GM12878 (cell line): ENCODE data around the gene CNN3. TPM values are rescaled to one million over a fixed set of nuclear protein-coding genes. Genes with fewer than 3 reads are reported as not detected.

Experiments used
- ATAC-seq: fragments of 200-7000 bp; cut with Tn5 transposase; 3 replicates; pipeline ENCODE4 v1.9.1; 2020; ENCODE audit warnings: mild to moderate bottlenecking, moderate library complexity
- BruUV-seq: library from RNA; stranded (reverse); fragments of 400-500 nt; replicated peaks from 2 replicates; lab custom pipeline; 2021; lab: Mats Ljungman, UMichigan
- CTCF ChIA-PET: fragments of 300-600 bp; sonication (Branson Sonifier 250); formaldehyde crosslinking; extraction: SDS; loops from one replicate; lab custom pipeline; 2021; ENCODE audit warnings: inconsistent platforms; lab: Yijun Ruan, JAX
- POLR2A ChIA-PET: fragments of 350-600 bp; formaldehyde crosslinking; extraction: SDS; loops from one replicate; lab custom pipeline; 2021; ENCODE audit warnings: inconsistent platforms; lab: Charles Lee
- RAD21 ChIA-PET: fragments of 300-600 bp; sonication (Branson Sonifier 250); formaldehyde crosslinking; loops from one replicate; lab custom pipeline; 2023; ENCODE audit warnings: antibody characterized with exemption; ENCODE audit not compliant: unreplicated experiment; lab: Charles Lee
- SMC1A ChIA-PET: fragments of 300-600 bp; sonication (Branson Sonifier 250); formaldehyde crosslinking; loops from one replicate; lab custom pipeline; 2023; ENCODE audit not compliant: unreplicated experiment, uncharacterized antibody; lab: Charles Lee
- DNase-seq: peaks from one replicate; pipeline ENCODE4 v3.0.0-alpha.2; 2011; ENCODE audit warnings: low read depth, low spot score
- FAIRE-seq: peaks from 3 replicates; lab custom pipeline; 2011; peaks lifted over from hg19 to GRCh38; lab: Jason Lieb, UNC
- H2AFZ ChIP-seq: 2 replicates; pipeline ENCODE4 v1.6.0; 2011; ENCODE audit warnings: low read depth, low read length, control low read depth; ENCODE audit not compliant: control insufficient read depth
- H3K27ac ChIP-seq: 2 replicates; pipeline ENCODE4 v1.5.1; 2011; ENCODE audit warnings: control low read depth; ENCODE audit not compliant: control insufficient read depth, insufficient read depth
- H3K27me3 ChIP-seq, 2 experiments: replicated peaks in 1 of 2; 2 replicates each; pipeline versions ENCODE4 v1.6.0 to v1.6.1; 2011; ENCODE audit warnings: low read length in 1 of 2; ENCODE audit not compliant: control insufficient read depth in 2 of 2, insufficient read depth in 2 of 2
- H3K36me3 ChIP-seq, 2 experiments: 2 replicates each; pipeline ENCODE4 v1.5.1; 2011; ENCODE audit warnings: low read length in 1 of 2; ENCODE audit not compliant: control insufficient read depth in 2 of 2, insufficient read depth in 2 of 2
- H3K4me1 ChIP-seq: 2 replicates; pipeline ENCODE4 v1.6.1; 2011; ENCODE audit warnings: mild to moderate bottlenecking, low read length, moderate library complexity, mixed read lengths; ENCODE audit not compliant: control insufficient read depth, insufficient read depth
- H3K4me2 ChIP-seq: 2 replicates; pipeline ENCODE4 v1.6.0; 2011; ENCODE audit warnings: control low read depth; ENCODE audit not compliant: control insufficient read depth, insufficient read depth
- H3K4me3 ChIP-seq: fragments of 200-600 bp; sonication (generic); 2 replicates; pipeline ENCODE4 v1.5.1; 2016
- H3K79me2 ChIP-seq: 2 replicates; pipeline ENCODE4 v1.6.0; 2011; ENCODE audit warnings: low read length; ENCODE audit not compliant: control insufficient read depth, insufficient read depth
- H3K9ac ChIP-seq: 2 replicates; pipeline ENCODE4 v1.8.0; 2011; ENCODE audit warnings: low read length, control low read depth, mixed read lengths; ENCODE audit not compliant: control insufficient read depth, insufficient read depth
- H3K9me3 ChIP-seq: replicated peaks from 3 replicates; pipeline ENCODE4 v1.5.1; 2011; ENCODE audit warnings: mild to moderate bottlenecking, low read length; ENCODE audit not compliant: control insufficient read depth, insufficient read depth
- H4K20me1 ChIP-seq: 2 replicates; pipeline ENCODE4 v1.6.0; 2011; ENCODE audit not compliant: control insufficient read depth, insufficient read depth
- EED ChIP-seq: sonication (generic); IDR thresholded peaks from 2 replicates; pipeline ENCODE4 v1.6.1; 2016; ENCODE audit warnings: antibody characterized with exemption, low read depth
- JUNB ChIP-seq: IDR thresholded peaks from 2 replicates; pipeline ENCODE4 v1.6.1; 2016; ENCODE audit warnings: antibody characterized with exemption, mild to moderate bottlenecking
- NFYA ChIP-seq: IDR thresholded peaks from 2 replicates; pipeline ENCODE4 v1.6.1; 2011; ENCODE audit warnings: low read depth, mild to moderate bottlenecking, low read length, improper control_type of control experiment, borderline replicate concordance
- POLR2A ChIP-seq: IDR thresholded peaks from 2 replicates; pipeline ENCODE4 v1.6.1; 2011; ENCODE audit warnings: low read depth, mild to moderate bottlenecking, low read length
- SMAD5 ChIP-seq: IDR thresholded peaks from 2 replicates; pipeline ENCODE4 v1.6.1; 2016; ENCODE audit warnings: antibody characterized with exemption, low read depth
- ZBED1 ChIP-seq: IDR thresholded peaks from 2 replicates; pipeline ENCODE4 v1.6.1; 2016; ENCODE audit warnings: borderline replicate concordance
- ZNF274 ChIP-seq: IDR thresholded peaks from one replicate; pipeline ENCODE4 v1.8.0; 2011; ENCODE audit not compliant: insufficient read length, insufficient read depth
- ZZZ3 ChIP-seq: IDR thresholded peaks from 2 replicates; pipeline ENCODE4 v1.6.1; 2011; ENCODE audit warnings: low read depth; ENCODE audit not compliant: control insufficient read depth, insufficient read length
- WGBS: methylation state at CpG from one replicate; pipeline ENCODE4 v1.1.6; 2016; ENCODE audit warnings: low lambda C conversion rate; ENCODE audit not compliant: insufficient replicate concordance, insufficient coverage; ENCODE audit errors: missing lambda C conversion rate; 5-methylcytosine and 5-hydroxymethylcytosine counted together
- in situ Hi-C: fragments of 300-500 bp; cut with MboI; formaldehyde crosslinking; loops from 9 replicates; pipeline ENCODE4 v1.14.3; 2018; ENCODE audit warnings: mixed read lengths
- intact Hi-C: fragments of 100-400 bp; cut with micrococcal nuclease; formaldehyde crosslinking; loops from one replicate; pipeline ENCODE4 v1.14.2; 2022; ENCODE audit not compliant: unreplicated experiment
- polyA plus RNA-seq, 11 experiments: library from polyadenylated mRNA; depleted of rRNA in 4 of 11; unstranded in 6 of 11; stranded (reverse) in 5 of 11; fragments of >200 nt; fragmentation: Nextera tagmentation in 4 of 11; fragmentation: Illumina TruSeq in 1 of 11; extraction: Ambion mirVana in 4 of 11; extraction: Trizol in 1 of 11; gene quantifications; 1 replicate in 1 of 11; 2 replicates in 10 of 11; pipeline versions ENCODE4 v1.2.1 to v1.2.3, GENCODE V29; 2011 to 2016; ENCODE audit warnings: inconsistent platforms in 2 of 11, missing spikeins in 2 of 11, low read depth in 1 of 11
- total RNA-seq, 4 experiments: library from RNA; depleted of rRNA in 3 of 4; stranded (reverse); fragments of >200 nt in 3 of 4; fragmentation: Illumina TruSeq in 1 of 4; extraction: Trizol in 1 of 4; gene quantifications; 2 replicates each; pipeline versions ENCODE4 v1.2.1 to v1.2.3, GENCODE V29; 2013 to 2021
- TF ChIP-seq, protein P1 (sequence below): fragments of 450-650 bp; IDR thresholded peaks from 2 replicates; pipeline ENCODE4 v1.6.1; 2014; ENCODE audit warnings: mild to moderate bottlenecking
- TF ChIP-seq, protein P2 (sequence below): fragments of 450-650 bp; IDR thresholded peaks from 2 replicates; pipeline ENCODE4 v1.6.1; 2017; ENCODE audit warnings: mild to moderate bottlenecking, moderate library complexity
- TF ChIP-seq, protein P3 (sequence below): IDR thresholded peaks from 2 replicates; pipeline ENCODE4 v1.6.1; 2012; ENCODE audit warnings: improper control_type of control experiment, low read depth, low read length; ENCODE audit not compliant: insufficient replicate concordance
- TF ChIP-seq, protein P4 (sequence below): fragments of 450-650 bp; IDR thresholded peaks from 2 replicates; pipeline ENCODE4 v1.6.1; 2017; ENCODE audit warnings: low read depth, mild to moderate bottlenecking, moderate library complexity

Gene CNN3
- total and polyA plus RNA-seq, 10 of the 15 experiments (the other 5 are each of a cell fraction or from before 2014, with no cell fraction given): 0.20 to 48.4 (median 34.3) TPM

DNA sequence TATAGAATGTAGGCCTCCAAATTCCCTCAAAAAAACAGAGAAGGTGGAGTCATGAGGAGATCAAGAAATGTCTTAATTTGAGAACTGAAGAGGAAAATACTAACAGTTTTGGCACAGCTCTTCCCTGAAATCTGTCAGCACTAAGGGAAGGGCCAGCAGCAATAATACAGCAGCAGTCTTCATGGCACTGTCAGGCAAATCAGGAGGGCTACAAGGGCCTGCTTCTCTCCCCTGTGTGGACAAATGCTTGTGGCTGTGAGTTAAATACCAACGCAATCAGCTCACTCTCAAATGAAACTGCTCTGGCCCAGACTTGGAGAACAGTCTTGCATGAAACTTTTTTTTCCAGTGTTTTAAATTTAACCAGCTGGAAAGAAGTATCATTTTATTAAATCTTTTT lies 20.5 kb upstream of the CNN3 start:
- ChIA-PET CTCF (interaction anchor here (0.5 kb wide), 1 partner anchor 127 kb away, joined by 3 read pairs; no protein-coding TSS in a partner anchor), SMC1A (interaction anchor here (1.2 kb wide), 1 partner anchor 93 kb away, joined by 4 read pairs; no protein-coding TSS in a partner anchor), RAD21 (interaction anchor here (0.6 kb wide), 1 partner anchor 175 kb away, joined by 3 read pairs; no protein-coding TSS in a partner anchor), POLR2A (no interaction called here)
- no peak overlapping the region for H3K9ac ChIP-seq
- no peak overlapping the region for H2AFZ ChIP-seq
- H4K20me1 ChIP-seq: no peaks in the 10 kb centered on the region
- no peak overlapping the region for H3K4me3 ChIP-seq
- no TSS peak for BruUV-seq
- no peak overlapping the region for H3K27ac ChIP-seq
- 71% methylated on average over 1 of the region's 1 CpG for WGBS
- H3K4me2 ChIP-seq: no peak overlapping the region
- in situ Hi-C loops (no loop called here), intact Hi-C loops (no loop called here)
- no peak for DNase-seq
- H3K79me2 ChIP-seq: no peaks in the 10 kb centered on the region
- H3K36me3 ChIP-seq: no peaks in the 10 kb centered on the region
- no peak for ATAC-seq
- FAIRE-seq: no peak
- no peaks in the 10 kb centered on the region for H3K9me3 ChIP-seq
- TF ChIP-seq ZNF274 (no peak), ZZZ3 (no peak), SMAD5 (no peak), EED (no peak), JUNB (no peak), ZBED1 (no peak), NFYA (no peak), POLR2A (no peak)
- TF ChIP-seq, protein P1, sequence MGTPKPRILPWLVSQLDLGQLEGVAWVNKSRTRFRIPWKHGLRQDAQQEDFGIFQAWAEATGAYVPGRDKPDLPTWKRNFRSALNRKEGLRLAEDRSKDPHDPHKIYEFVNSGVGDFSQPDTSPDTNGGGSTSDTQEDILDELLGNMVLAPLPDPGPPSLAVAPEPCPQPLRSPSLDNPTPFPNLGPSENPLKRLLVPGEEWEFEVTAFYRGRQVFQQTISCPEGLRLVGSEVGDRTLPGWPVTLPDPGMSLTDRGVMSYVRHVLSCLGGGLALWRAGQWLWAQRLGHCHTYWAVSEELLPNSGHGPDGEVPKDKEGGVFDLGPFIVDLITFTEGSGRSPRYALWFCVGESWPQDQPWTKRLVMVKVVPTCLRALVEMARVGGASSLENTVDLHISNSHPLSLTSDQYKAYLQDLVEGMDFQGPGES: no peak
- TF ChIP-seq, protein P2, sequence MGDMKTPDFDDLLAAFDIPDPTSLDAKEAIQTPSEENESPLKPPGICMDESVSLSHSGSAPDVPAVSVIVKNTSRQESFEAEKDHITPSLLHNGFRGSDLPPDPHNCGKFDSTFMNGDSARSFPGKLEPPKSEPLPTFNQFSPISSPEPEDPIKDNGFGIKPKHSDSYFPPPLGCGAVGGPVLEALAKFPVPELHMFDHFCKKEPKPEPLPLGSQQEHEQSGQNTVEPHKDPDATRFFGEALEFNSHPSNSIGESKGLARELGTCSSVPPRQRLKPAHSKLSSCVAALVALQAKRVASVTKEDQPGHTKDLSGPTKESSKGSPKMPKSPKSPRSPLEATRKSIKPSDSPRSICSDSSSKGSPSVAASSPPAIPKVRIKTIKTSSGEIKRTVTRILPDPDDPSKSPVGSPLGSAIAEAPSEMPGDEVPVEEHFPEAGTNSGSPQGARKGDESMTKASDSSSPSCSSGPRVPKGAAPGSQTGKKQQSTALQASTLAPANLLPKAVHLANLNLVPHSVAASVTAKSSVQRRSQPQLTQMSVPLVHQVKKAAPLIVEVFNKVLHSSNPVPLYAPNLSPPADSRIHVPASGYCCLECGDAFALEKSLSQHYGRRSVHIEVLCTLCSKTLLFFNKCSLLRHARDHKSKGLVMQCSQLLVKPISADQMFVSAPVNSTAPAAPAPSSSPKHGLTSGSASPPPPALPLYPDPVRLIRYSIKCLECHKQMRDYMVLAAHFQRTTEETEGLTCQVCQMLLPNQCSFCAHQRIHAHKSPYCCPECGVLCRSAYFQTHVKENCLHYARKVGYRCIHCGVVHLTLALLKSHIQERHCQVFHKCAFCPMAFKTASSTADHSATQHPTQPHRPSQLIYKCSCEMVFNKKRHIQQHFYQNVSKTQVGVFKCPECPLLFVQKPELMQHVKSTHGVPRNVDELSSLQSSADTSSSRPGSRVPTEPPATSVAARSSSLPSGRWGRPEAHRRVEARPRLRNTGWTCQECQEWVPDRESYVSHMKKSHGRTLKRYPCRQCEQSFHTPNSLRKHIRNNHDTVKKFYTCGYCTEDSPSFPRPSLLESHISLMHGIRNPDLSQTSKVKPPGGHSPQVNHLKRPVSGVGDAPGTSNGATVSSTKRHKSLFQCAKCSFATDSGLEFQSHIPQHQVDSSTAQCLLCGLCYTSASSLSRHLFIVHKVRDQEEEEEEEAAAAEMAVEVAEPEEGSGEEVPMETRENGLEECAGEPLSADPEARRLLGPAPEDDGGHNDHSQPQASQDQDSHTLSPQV: no peak
- TF ChIP-seq, protein P3, sequence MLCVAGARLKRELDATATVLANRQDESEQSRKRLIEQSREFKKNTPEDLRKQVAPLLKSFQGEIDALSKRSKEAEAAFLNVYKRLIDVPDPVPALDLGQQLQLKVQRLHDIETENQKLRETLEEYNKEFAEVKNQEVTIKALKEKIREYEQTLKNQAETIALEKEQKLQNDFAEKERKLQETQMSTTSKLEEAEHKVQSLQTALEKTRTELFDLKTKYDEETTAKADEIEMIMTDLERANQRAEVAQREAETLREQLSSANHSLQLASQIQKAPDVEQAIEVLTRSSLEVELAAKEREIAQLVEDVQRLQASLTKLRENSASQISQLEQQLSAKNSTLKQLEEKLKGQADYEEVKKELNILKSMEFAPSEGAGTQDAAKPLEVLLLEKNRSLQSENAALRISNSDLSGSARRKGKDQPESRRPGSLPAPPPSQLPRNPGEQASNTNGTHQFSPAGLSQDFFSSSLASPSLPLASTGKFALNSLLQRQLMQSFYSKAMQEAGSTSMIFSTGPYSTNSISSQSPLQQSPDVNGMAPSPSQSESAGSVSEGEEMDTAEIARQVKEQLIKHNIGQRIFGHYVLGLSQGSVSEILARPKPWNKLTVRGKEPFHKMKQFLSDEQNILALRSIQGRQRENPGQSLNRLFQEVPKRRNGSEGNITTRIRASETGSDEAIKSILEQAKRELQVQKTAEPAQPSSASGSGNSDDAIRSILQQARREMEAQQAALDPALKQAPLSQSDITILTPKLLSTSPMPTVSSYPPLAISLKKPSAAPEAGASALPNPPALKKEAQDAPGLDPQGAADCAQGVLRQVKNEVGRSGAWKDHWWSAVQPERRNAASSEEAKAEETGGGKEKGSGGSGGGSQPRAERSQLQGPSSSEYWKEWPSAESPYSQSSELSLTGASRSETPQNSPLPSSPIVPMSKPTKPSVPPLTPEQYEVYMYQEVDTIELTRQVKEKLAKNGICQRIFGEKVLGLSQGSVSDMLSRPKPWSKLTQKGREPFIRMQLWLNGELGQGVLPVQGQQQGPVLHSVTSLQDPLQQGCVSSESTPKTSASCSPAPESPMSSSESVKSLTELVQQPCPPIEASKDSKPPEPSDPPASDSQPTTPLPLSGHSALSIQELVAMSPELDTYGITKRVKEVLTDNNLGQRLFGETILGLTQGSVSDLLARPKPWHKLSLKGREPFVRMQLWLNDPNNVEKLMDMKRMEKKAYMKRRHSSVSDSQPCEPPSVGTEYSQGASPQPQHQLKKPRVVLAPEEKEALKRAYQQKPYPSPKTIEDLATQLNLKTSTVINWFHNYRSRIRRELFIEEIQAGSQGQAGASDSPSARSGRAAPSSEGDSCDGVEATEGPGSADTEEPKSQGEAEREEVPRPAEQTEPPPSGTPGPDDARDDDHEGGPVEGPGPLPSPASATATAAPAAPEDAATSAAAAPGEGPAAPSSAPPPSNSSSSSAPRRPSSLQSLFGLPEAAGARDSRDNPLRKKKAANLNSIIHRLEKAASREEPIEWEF: no peak
- TF ChIP-seq, protein P4, sequence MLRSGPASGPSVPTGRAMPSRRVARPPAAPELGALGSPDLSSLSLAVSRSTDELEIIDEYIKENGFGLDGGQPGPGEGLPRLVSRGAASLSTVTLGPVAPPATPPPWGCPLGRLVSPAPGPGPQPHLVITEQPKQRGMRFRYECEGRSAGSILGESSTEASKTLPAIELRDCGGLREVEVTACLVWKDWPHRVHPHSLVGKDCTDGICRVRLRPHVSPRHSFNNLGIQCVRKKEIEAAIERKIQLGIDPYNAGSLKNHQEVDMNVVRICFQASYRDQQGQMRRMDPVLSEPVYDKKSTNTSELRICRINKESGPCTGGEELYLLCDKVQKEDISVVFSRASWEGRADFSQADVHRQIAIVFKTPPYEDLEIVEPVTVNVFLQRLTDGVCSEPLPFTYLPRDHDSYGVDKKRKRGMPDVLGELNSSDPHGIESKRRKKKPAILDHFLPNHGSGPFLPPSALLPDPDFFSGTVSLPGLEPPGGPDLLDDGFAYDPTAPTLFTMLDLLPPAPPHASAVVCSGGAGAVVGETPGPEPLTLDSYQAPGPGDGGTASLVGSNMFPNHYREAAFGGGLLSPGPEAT: no peak
- no peaks in the 10 kb centered on the region; a peak in 1 of 4 replicates for H3K27me3 ChIP-seq
- no peaks in the 10 kb centered on the region for H3K4me1 ChIP-seq
